ENCODE data around the gene GPR157. TPM values are rescaled to one million over a fixed set of nuclear protein-coding genes. Genes with fewer than 3 reads are reported as not detected.

GPR157 gene
- total RNA-seq, 1 experiment from 2014 or later = 7.9 TPM

DNA sequence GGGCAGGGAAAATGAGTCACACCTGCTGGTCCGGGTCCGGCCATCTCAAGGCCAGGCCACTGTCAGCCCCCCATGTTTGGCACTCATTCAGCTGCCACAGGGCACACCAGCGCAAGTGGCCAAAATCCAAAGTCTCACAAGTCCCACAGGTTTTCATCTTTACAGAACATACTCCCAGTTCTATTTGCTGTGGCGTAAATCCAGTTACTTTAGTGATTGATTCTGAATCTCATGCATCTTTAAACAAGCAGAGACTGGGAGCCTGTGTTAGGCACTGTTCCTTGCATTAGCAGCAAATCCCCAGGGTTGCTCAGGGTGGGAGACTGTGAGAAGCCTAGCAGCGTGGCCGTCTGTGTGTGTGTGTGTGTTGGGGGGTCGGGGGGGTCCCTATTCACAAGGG lies 58.4 kb downstream of the GPR157 start:
- Histone ChIP-seq H3K27ac (ENCODE audit: low read length) (no peak overlapping the region), H3K9me3 (ENCODE audit: low read length) (no peaks in the 10 kb centered on the region), H3K79me2 (ENCODE audit: low read length) (no peaks in the 10 kb centered on the region), H3K36me3 (ENCODE audit: low read depth, low read length) (no peaks in the 10 kb centered on the region), H3K4me2 (ENCODE audit: low read length) (no peak overlapping the region), H3K4me1 (ENCODE audit: insufficient read depth, low read length) (peaks cover 14% of the 10 kb centered on the region; the same call in 1 of the 2 replicates), H4K20me1 (ENCODE audit: low read length) (no peaks in the 10 kb centered on the region), H3F3A (ENCODE audit: low read length, unreplicated experiment) (peaks cover 4% of the 10 kb centered on the region), H2AFZ (ENCODE audit: low read length) (no peak overlapping the region), H3K4me3 (ENCODE audit: low read length) (no peak overlapping the region), H3K27me3 (ENCODE audit: low read length) (no peaks in the 10 kb centered on the region), H3K9ac (ENCODE audit: low read length) (no peak overlapping the region), H3K9me2 (replicated peaks; ENCODE audit: low read length) (no peaks in the 10 kb centered on the region)
- intact Hi-C loops (cut with micrococcal nuclease) = no loop called here
- BruUV-seq (replicated peaks) = no TSS peak
- TF ChIP-seq, protein P1, sequence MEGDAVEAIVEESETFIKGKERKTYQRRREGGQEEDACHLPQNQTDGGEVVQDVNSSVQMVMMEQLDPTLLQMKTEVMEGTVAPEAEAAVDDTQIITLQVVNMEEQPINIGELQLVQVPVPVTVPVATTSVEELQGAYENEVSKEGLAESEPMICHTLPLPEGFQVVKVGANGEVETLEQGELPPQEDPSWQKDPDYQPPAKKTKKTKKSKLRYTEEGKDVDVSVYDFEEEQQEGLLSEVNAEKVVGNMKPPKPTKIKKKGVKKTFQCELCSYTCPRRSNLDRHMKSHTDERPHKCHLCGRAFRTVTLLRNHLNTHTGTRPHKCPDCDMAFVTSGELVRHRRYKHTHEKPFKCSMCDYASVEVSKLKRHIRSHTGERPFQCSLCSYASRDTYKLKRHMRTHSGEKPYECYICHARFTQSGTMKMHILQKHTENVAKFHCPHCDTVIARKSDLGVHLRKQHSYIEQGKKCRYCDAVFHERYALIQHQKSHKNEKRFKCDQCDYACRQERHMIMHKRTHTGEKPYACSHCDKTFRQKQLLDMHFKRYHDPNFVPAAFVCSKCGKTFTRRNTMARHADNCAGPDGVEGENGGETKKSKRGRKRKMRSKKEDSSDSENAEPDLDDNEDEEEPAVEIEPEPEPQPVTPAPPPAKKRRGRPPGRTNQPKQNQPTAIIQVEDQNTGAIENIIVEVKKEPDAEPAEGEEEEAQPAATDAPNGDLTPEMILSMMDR (conservative IDR thresholded peaks at IDR 0.05; ENCODE audit: low read depth, low read length) = no peak
- TF ChIP-seq EZH2phosphoT487 (IDR thresholded peaks at IDR 0.05; ENCODE audit: borderline replicate concordance, low read length) = no peak
- DNase-seq = no peak
- CTCF ChIA-PET = interaction anchor here (0.6 kb wide), 1 partner anchor 45 kb away, joined by 3 read pairs; no protein-coding TSS in a partner anchor
- POLR2A ChIA-PET (ENCODE audit: unreplicated experiment) = no interaction called here
- ATAC-seq = no peak

DNA sequence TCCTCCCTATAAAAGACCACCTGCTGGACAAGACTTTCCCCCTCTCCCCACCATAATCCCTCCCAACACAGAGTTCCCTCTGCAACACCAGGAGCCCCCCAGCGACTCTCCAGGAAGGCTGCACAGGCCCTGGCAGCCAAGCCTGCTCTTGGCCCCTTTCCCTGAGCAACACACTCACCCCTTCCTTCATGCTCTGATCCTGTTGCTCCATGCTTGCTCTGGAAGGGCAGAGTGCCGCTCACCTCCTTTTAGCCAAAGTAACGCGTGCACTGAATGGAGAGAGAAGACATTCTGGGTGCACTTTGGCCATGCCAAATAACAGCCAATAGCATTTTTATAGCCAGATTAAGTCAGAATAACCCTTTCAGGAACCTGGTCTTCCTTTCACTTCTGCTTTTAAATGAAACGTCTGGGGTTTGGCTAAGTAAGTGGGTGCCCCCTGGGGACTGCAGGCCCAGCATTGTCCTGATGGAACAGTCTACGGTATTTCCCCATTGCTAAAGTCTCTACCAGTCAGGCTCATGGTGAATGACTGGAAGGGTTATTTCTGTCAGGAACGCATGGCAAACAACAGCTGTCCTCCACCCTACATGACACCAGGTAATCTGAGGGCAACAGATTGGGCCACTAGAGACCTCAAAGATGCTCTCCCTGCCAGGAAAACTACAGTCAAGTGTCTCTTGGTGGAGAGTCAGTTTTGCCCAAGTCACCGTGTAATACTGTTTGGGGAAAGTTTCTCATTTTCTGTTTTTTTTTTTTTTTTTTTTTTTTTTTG lies 59.4 kb downstream of the GPR157 start, which contains the start of gene SLC2A5:
SLC2A5 (minus strand) TSS at position 310 of the 775 bp plus-strand sequence; CDS start at position 211, 99 bp downstream.
- intact Hi-C loops (cut with micrococcal nuclease) = no loop called here
- Histone ChIP-seq H3K36me3 (ENCODE audit: low read depth, low read length) (no peaks in the 10 kb centered on the region), H3K27ac (ENCODE audit: low read length) (no peak within 1 kb of the TSS), H3K9ac (ENCODE audit: low read length) (no peak within 1 kb of the TSS), H3K4me1 (ENCODE audit: insufficient read depth, low read length) (peaks cover 7% of the 10 kb centered on the region; the same call in 1 of the 2 replicates), H3K9me3 (ENCODE audit: low read length) (no peaks in the 10 kb centered on the region), H3F3A (ENCODE audit: low read length, unreplicated experiment) (no peaks in the 10 kb centered on the region), H3K27me3 (ENCODE audit: low read length) (no peaks in the 10 kb centered on the region), H3K4me2 (ENCODE audit: low read length) (no peak within 1 kb of the TSS), H3K9me2 (replicated peaks; ENCODE audit: low read length) (no peaks in the 10 kb centered on the region), H3K4me3 (ENCODE audit: low read length) (no peak within 1 kb of the TSS), H3K79me2 (ENCODE audit: low read length) (no peaks in the 10 kb centered on the region), H4K20me1 (ENCODE audit: low read length) (no peaks in the 10 kb centered on the region), H2AFZ (ENCODE audit: low read length) (no peak within 1 kb of the TSS)
- CTCF ChIA-PET = no interaction called here
- DNase-seq = no peak
- no peak for ATAC-seq
- TF ChIP-seq EZH2phosphoT487 (IDR thresholded peaks at IDR 0.05; ENCODE audit: borderline replicate concordance, low read length) (no peak), EZH2 (IDR thresholded peaks at IDR 0.05; ENCODE audit: low read length, unreplicated experiment) (no peak)
- TF ChIP-seq, protein P1 (conservative IDR thresholded peaks at IDR 0.05; ENCODE audit: low read depth, low read length) = no peak
- POLR2A ChIA-PET (ENCODE audit: unreplicated experiment) = no interaction called here
- no TSS peak for BruUV-seq (replicated peaks)

DNA sequence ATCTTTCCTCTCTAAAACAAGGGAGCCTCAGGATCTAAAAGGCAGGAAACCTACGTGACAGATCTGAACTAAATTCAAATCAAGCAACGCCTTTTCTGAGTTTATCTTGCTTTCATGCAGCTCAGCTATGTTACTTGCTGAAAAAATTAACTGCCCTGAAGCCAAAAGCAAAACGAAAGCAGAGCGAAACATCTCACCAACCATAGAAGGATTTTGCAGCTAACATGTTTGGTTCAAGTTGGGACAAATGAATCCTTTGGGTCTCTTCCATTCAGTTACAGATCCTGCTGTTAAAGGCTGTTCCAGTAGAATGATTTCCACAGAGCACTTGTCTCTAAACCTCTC lies 59.9 kb downstream of the GPR157 start:
- peaks cover 7% of the 10 kb centered on the region; the same call in 1 of the 2 replicates for H3K4me1 ChIP-seq (ENCODE audit: insufficient read depth, low read length)
- ChIA-PET CTCF (no interaction called here), POLR2A (ENCODE audit: unreplicated experiment) (no interaction called here)
- H3K36me3 ChIP-seq (ENCODE audit: low read depth, low read length) = no peaks in the 10 kb centered on the region
- intact Hi-C loops (cut with micrococcal nuclease) = no loop called here
- no peak overlapping the region for H3K27ac ChIP-seq (ENCODE audit: low read length)
- no peaks in the 10 kb centered on the region for H3K9me3 ChIP-seq (ENCODE audit: low read length)
- H2AFZ ChIP-seq (ENCODE audit: low read length) = no peak overlapping the region
- BruUV-seq (replicated peaks) = no TSS peak
- H3F3A ChIP-seq (ENCODE audit: low read length, unreplicated experiment) = no peaks in the 10 kb centered on the region
- TF ChIP-seq EZH2 (IDR thresholded peaks at IDR 0.05; ENCODE audit: low read length, unreplicated experiment) = no peak
- TF ChIP-seq, protein P1 (conservative IDR thresholded peaks at IDR 0.05; ENCODE audit: low read depth, low read length) = no peak
- no peak for TF ChIP-seq EZH2phosphoT487 (IDR thresholded peaks at IDR 0.05; ENCODE audit: borderline replicate concordance, low read length)
- no peak overlapping the region for H3K9ac ChIP-seq (ENCODE audit: low read length)
- H3K27me3 ChIP-seq (ENCODE audit: low read length) = no peaks in the 10 kb centered on the region
- ATAC-seq (no peak), DNase-seq (no peak)
- H4K20me1 ChIP-seq (ENCODE audit: low read length) = no peaks in the 10 kb centered on the region
- no peaks in the 10 kb centered on the region for H3K9me2 ChIP-seq (replicated peaks; ENCODE audit: low read length)
- no peak overlapping the region for H3K4me2 ChIP-seq (ENCODE audit: low read length)
- no peaks in the 10 kb centered on the region for H3K79me2 ChIP-seq (ENCODE audit: low read length)
- no peak overlapping the region for H3K4me3 ChIP-seq (ENCODE audit: low read length)
